Mesenchymal stem cell (in vitro differentiated cells and primary cell): Measurements from ENCODE around the gene TAAR1.
"Not testable (repeated sequence)": the region's sequence is repeated elsewhere in the genome, so short reads cannot be mapped to it uniquely, and the experiment has no call there.

Experiments
- DNase-seq: peaks from one replicate; pipeline ENCODE4 v3.0.0-alpha.2; 2013
- H2AFZ ChIP-seq: one replicate; pipeline ENCODE4 v1.6.1; 2013; ENCODE audit warnings: low read depth, mild to moderate bottlenecking, control low read depth, inconsistent platforms, low read length, moderate library complexity
- H2AK5ac ChIP-seq: 2 replicates; pipeline ENCODE4 v1.6.1; 2013; ENCODE audit warnings: low read length, moderate library complexity, mild to moderate bottlenecking, inconsistent platforms; ENCODE audit not compliant: severe bottlenecking
- H2BK120ac ChIP-seq: one replicate; pipeline ENCODE4 v1.6.1; 2013; ENCODE audit warnings: low read depth, mild to moderate bottlenecking, inconsistent platforms, low read length, moderate library complexity
- H2BK12ac ChIP-seq, 2 experiments: one replicate each; pipeline ENCODE4 v1.6.1; 2013; ENCODE audit warnings: inconsistent platforms in 2 of 2, low read length in 2 of 2, mild to moderate bottlenecking in 2 of 2, moderate library complexity in 2 of 2, control low read depth in 1 of 2
- H2BK15ac ChIP-seq: one replicate; pipeline ENCODE4 v1.6.1; 2013; ENCODE audit warnings: mild to moderate bottlenecking, low read depth, inconsistent platforms; ENCODE audit not compliant: poor library complexity, severe bottlenecking
- H2BK5ac ChIP-seq: 2 replicates; pipeline ENCODE4 v1.6.1; 2013; ENCODE audit warnings: low read depth, mild to moderate bottlenecking, low read length, control low read depth, inconsistent platforms; ENCODE audit not compliant: poor library complexity, severe bottlenecking
- H3K14ac ChIP-seq, 2 experiments: one replicate each; pipeline ENCODE4 v1.6.1; 2013; ENCODE audit warnings: inconsistent platforms in 2 of 2, low read length in 2 of 2, control low read depth in 1 of 2, mild to moderate bottlenecking in 1 of 2, moderate library complexity in 1 of 2
- H3K18ac ChIP-seq, 2 experiments: one replicate each; pipeline ENCODE4 v1.6.1; 2013; ENCODE audit warnings: inconsistent platforms in 2 of 2, low read length in 2 of 2, control low read depth in 1 of 2, low read depth in 1 of 2, mild to moderate bottlenecking in 1 of 2
- H3K23ac ChIP-seq, 2 experiments: one replicate each; pipeline ENCODE4 v1.6.1; 2013; ENCODE audit warnings: inconsistent platforms in 2 of 2, low read length in 2 of 2, mild to moderate bottlenecking in 2 of 2, moderate library complexity in 2 of 2, control low read depth in 1 of 2
- H3K27ac ChIP-seq: 2 replicates; pipeline ENCODE4 v1.5.1; 2013; ENCODE audit warnings: mild to moderate bottlenecking, moderate library complexity, low read length, control low read depth, inconsistent platforms; ENCODE audit not compliant: poor library complexity, severe bottlenecking
- H3K27me3 ChIP-seq, 2 experiments: 2 replicates each; pipeline versions ENCODE4 v1.6.1 to v1.7.0; 2013; ENCODE audit warnings: low read length in 2 of 2, mild to moderate bottlenecking in 2 of 2, moderate library complexity in 2 of 2, control low read depth in 1 of 2, inconsistent platforms in 1 of 2; ENCODE audit not compliant: control insufficient read depth in 1 of 2, insufficient read depth in 1 of 2
- H3K36me3 ChIP-seq, 2 experiments: 2 replicates each; pipeline versions ENCODE4 v1.6.1 to v1.7.0; 2013; ENCODE audit warnings: low read length in 2 of 2, control low read depth in 1 of 2, inconsistent platforms in 1 of 2, low read depth in 1 of 2, mild to moderate bottlenecking in 1 of 2; ENCODE audit not compliant: insufficient read depth in 2 of 2, control insufficient read depth in 1 of 2
- H3K4ac ChIP-seq, 2 experiments: one replicate each; pipeline ENCODE4 v1.6.1; 2013; ENCODE audit warnings: inconsistent platforms in 2 of 2, low read length in 2 of 2, mild to moderate bottlenecking in 2 of 2, moderate library complexity in 2 of 2, control low read depth in 1 of 2, low read depth in 1 of 2
- H3K4me1 ChIP-seq: 2 replicates; pipeline ENCODE4 v1.6.1; 2013; ENCODE audit warnings: low read depth, low read length, control low read depth; ENCODE audit not compliant: control insufficient read depth, insufficient read depth
- H3K4me2 ChIP-seq: 2 replicates; pipeline ENCODE4 v1.6.1; 2013; ENCODE audit warnings: low read length, mild to moderate bottlenecking, inconsistent platforms; ENCODE audit not compliant: poor library complexity, severe bottlenecking
- H3K4me3 ChIP-seq, 2 experiments: 2 replicates each; pipeline versions ENCODE4 v1.5.1 to v1.7.0; 2013; ENCODE audit warnings: low read length in 2 of 2, mild to moderate bottlenecking in 2 of 2, control low read depth in 1 of 2, low read depth in 1 of 2; ENCODE audit not compliant: insufficient read depth in 1 of 2
- H3K79me1 ChIP-seq: replicated peaks from 2 replicates; pipeline ENCODE4 v1.6.1; 2013; ENCODE audit warnings: mild to moderate bottlenecking, control low read depth, low read length, inconsistent platforms; ENCODE audit not compliant: poor library complexity, severe bottlenecking
- H3K9ac ChIP-seq: 2 replicates; pipeline ENCODE4 v1.7.0; 2013; ENCODE audit warnings: mild to moderate bottlenecking, low read length, moderate library complexity
- H3K9me3 ChIP-seq: 2 replicates; pipeline ENCODE4 v1.7.0; 2013; ENCODE audit warnings: mild to moderate bottlenecking, low read length; ENCODE audit not compliant: control insufficient read depth
- H4K8ac ChIP-seq: one replicate; pipeline ENCODE4 v1.6.1; 2013; ENCODE audit warnings: inconsistent platforms, mild to moderate bottlenecking, low read length, moderate library complexity
- H4K91ac ChIP-seq: one replicate; pipeline ENCODE4 v1.6.1; 2013; ENCODE audit warnings: mild to moderate bottlenecking, low read length, inconsistent platforms
- WGBS: methylation state at CpG from one replicate; pipeline ENCODE4 v1.1.7; 2013; ENCODE audit warnings: mixed read lengths; 5-methylcytosine and 5-hydroxymethylcytosine counted together

The TAAR1 gene

DNA sequence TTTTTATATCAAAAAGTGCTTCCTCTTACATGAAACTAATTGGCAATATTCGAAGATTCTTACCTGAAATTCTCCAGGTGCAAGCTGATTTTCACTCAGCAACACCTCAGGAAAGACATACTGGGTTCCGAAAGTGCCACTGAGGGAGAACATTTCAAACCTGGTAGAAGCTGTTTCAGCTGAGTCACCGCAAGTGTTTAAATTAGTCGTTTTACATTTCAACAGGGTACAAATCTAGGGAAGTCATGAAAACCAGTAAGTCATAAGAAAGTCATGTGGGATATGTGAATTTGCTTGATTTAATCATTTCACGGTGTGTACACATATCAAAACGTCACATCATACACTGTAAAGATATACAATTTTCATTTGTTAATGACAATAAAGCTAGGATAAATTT, 25.3 kb upstream of the TAAR1 start:
- WGBS, result 78% methylated on average over 4 of the region's 6 CpGs
- no peak overlapping the region for H3K4me3 ChIP-seq
- no peaks in the 10 kb centered on the region for H3K27me3 ChIP-seq
- no peak overlapping the region for H2AK5ac ChIP-seq
- H3K79me1 ChIP-seq, result no peaks in the 10 kb centered on the region
- H2AFZ ChIP-seq, result no peak overlapping the region
- no peaks in the 10 kb centered on the region for H3K36me3 ChIP-seq
- H3K27ac ChIP-seq, result no peak overlapping the region
- H2BK15ac ChIP-seq, result no peak overlapping the region
- no peak overlapping the region for H3K4me2 ChIP-seq
- no peaks in the 10 kb centered on the region for H3K4me1 ChIP-seq
- DNase-seq, result peak; percentile 6
- H3K23ac ChIP-seq, result no peak overlapping the region
- H3K18ac ChIP-seq, result no peak overlapping the region
- no peak overlapping the region for H2BK5ac ChIP-seq
- H3K14ac ChIP-seq, result no peak overlapping the region
- H2BK12ac ChIP-seq, result no peak overlapping the region
- no peak overlapping the region for H4K8ac ChIP-seq
- H3K9ac ChIP-seq, result no peak overlapping the region
- no peak overlapping the region for H3K4ac ChIP-seq
- H4K91ac ChIP-seq, result no peak overlapping the region
- H3K9me3 ChIP-seq, result no peaks in the 10 kb centered on the region
- H2BK120ac ChIP-seq, result no peak overlapping the region

DNA sequence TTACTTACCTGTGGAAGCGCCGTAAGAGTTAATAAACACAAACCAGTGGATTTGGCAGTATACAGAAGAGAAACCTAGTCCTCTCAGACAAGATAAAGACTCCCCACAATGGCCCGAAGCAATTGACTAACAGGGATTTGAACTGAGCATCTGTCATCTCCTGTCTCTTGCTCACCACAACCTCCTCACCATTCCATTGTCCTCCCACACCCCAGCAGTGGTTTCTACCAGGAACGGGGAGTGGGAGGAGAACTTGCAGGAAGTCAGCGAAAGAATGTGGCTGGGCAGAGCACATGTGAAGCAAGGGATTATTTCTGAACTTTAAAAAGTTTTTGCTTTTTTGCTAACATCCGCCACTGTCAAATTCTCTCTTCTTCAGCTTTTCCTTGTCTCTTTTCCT, 24.6 kb upstream of the TAAR1 start:
- H2BK120ac ChIP-seq, result no peak overlapping the region
- no peak overlapping the region for H3K9ac ChIP-seq
- no peak overlapping the region for H2BK12ac ChIP-seq
- 85% methylated on average over 5 of the region's 6 CpGs for whole genome bisulfite sequencing
- H2BK5ac ChIP-seq, result no peak overlapping the region
- H4K8ac ChIP-seq, result no peak overlapping the region
- no peak overlapping the region for H3K27ac ChIP-seq
- no peaks in the 10 kb centered on the region for H3K27me3 ChIP-seq
- peak overlapping the region; percentile 53 for H2AFZ ChIP-seq
- H3K14ac ChIP-seq, result no peak overlapping the region
- H4K91ac ChIP-seq, result no peak overlapping the region
- no peaks in the 10 kb centered on the region for H3K79me1 ChIP-seq
- no peak overlapping the region for H3K4me3 ChIP-seq
- H3K23ac ChIP-seq, result no peak overlapping the region
- no peak overlapping the region for H2AK5ac ChIP-seq
- no peaks in the 10 kb centered on the region for H3K36me3 ChIP-seq
- no peaks in the 10 kb centered on the region for H3K9me3 ChIP-seq
- no peak for DNase-seq
- no peak overlapping the region for H2BK15ac ChIP-seq
- H3K18ac ChIP-seq, result no peak overlapping the region
- H3K4me1 ChIP-seq, result no peaks in the 10 kb centered on the region
- no peak overlapping the region for H3K4ac ChIP-seq
- H3K4me2 ChIP-seq, result no peak overlapping the region

DNA sequence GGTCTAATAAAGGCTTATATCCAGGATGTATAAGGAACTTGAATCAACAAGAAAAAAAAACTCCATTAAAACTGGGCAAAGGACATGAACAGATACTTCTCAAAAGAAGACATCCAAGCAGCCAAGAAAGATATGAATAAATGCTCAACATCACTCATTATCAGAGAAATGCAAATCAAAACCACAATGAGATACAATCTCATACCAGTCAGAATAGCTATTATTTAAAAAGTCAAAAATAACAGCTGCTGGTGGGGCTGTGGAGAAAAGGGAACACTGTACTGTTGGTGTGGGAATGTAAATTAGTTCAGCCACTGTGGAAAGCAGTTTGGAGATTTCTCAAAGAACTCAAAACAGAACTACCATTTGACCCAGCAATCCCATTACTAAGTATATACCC, 20.1 kb upstream of the TAAR1 start:
- H3K27me3 ChIP-seq, H3K4ac ChIP-seq, H3K79me1 ChIP-seq: not testable (repeated sequence)

DNA sequence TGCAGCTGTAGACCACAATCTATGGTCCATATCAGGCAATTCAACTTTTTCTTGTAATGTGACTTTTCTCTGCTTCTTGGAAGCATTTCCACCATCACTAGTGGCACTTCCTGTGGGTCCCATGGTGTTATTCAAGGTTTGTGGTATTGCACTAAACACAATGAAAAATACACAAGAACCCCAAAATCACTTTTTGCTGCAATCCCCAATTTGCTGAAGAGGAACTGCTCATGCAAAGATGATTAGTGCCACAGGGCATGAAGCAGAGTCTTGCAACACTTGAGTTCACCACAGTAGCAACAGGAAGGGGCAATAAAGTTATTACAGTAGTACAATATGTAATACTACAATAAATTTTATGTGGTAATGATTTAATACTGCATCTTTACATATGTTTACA, 16.8 kb upstream of the TAAR1 start:
- no peak overlapping the region for H2BK5ac ChIP-seq
- no peak overlapping the region for H4K8ac ChIP-seq
- H3K14ac ChIP-seq, result no peak overlapping the region
- no peak overlapping the region for H3K23ac ChIP-seq
- H2BK12ac ChIP-seq, result no peak overlapping the region
- H3K9ac ChIP-seq, result no peak overlapping the region
- no peaks in the 10 kb centered on the region for H3K79me1 ChIP-seq
- no peaks in the 10 kb centered on the region for H3K9me3 ChIP-seq
- H4K91ac ChIP-seq, result no peak overlapping the region
- no peak overlapping the region for H2AK5ac ChIP-seq
- no peak overlapping the region for H3K18ac ChIP-seq
- H3K27me3 ChIP-seq, result peaks cover 0 to 4% of the 10 kb centered on the region in 2 experiments
- H3K36me3 ChIP-seq, result no peaks in the 10 kb centered on the region
- no peak overlapping the region for H3K4me2 ChIP-seq
- no peak overlapping the region for H2BK120ac ChIP-seq
- H3K27ac ChIP-seq, result no peak overlapping the region
- no peak for DNase-seq
- no peak overlapping the region for H2BK15ac ChIP-seq
- H3K4me1 ChIP-seq, result no peaks in the 10 kb centered on the region
- H3K4ac ChIP-seq, result no peak overlapping the region
- no peak overlapping the region for H3K4me3 ChIP-seq
- H2AFZ ChIP-seq, result no peak overlapping the region

More for the DNA sequence above, 20.1 kb upstream of the TAAR1 start:
- not testable (repeated sequence) for H3K4me2 ChIP-seq, H2BK12ac ChIP-seq, H3K4me3 ChIP-seq, H4K8ac ChIP-seq, H2BK120ac ChIP-seq, H2BK15ac ChIP-seq, DNase-seq, H2AK5ac ChIP-seq, H3K9ac ChIP-seq, H3K14ac ChIP-seq, H3K23ac ChIP-seq, H2BK5ac ChIP-seq, H3K18ac ChIP-seq, H3K27ac ChIP-seq, H3K9me3 ChIP-seq, H4K91ac ChIP-seq, H2AFZ ChIP-seq, H3K36me3 ChIP-seq, H3K4me1 ChIP-seq
